ENCODE data around the gene L3MBTL1.
"Not testable (repeated sequence)": the region's sequence is repeated elsewhere in the genome, so short reads cannot be mapped to it uniquely, and the experiment has no call there.

DNA sequence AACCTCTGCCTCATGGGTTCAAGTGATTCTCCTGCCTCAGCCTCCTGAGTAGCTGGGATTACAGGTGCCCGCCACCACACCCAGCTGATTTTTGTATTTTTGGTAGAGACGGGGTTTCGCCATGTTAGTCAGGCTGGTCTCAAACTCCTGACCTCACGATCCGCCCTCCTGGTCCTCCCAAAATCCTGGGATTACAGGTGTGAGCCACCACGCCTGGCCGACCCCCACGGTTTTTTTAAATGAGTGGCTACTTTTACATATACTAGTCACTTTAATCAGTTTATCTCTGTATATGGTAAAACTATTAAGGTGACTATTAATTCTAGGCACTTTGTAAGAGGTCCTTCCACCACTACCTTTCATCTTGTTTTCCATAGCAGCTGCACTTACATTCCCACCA is 5.5 kb upstream of the L3MBTL1 start:
- TF ChIP-seq EZH2 (IDR thresholded peaks at IDR 0.05; ENCODE audit: borderline replicate concordance, low read length), result not testable (repeated sequence)
- TF ChIP-seq, protein P1, sequence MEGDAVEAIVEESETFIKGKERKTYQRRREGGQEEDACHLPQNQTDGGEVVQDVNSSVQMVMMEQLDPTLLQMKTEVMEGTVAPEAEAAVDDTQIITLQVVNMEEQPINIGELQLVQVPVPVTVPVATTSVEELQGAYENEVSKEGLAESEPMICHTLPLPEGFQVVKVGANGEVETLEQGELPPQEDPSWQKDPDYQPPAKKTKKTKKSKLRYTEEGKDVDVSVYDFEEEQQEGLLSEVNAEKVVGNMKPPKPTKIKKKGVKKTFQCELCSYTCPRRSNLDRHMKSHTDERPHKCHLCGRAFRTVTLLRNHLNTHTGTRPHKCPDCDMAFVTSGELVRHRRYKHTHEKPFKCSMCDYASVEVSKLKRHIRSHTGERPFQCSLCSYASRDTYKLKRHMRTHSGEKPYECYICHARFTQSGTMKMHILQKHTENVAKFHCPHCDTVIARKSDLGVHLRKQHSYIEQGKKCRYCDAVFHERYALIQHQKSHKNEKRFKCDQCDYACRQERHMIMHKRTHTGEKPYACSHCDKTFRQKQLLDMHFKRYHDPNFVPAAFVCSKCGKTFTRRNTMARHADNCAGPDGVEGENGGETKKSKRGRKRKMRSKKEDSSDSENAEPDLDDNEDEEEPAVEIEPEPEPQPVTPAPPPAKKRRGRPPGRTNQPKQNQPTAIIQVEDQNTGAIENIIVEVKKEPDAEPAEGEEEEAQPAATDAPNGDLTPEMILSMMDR (conservative IDR thresholded peaks at IDR 0.05 in 1 of 2, IDR thresholded peaks at IDR 0.05 in 1 of 2; ENCODE audit: extremely low read depth in 1 of 2, insufficient read depth in 1 of 2, low read depth in 1 of 2, low read length in 2 of 2), result not testable (repeated sequence)

Measured in mammary epithelial cell (primary cell).